HepG2 (cell line): ENCODE data around the gene TMEM255B. TPM values are rescaled to one million over a fixed set of nuclear protein-coding genes. Genes with fewer than 3 reads are reported as not detected.

Source experiments
- ATAC-seq: fragments of 200-7000 bp; cut with Tn5 transposase; 3 replicates; pipeline ENCODE4 v1.9.1; 2020; ENCODE audit warnings: mild to moderate bottlenecking, moderate library complexity
- BruUV-seq: library from RNA; stranded (reverse); fragments of 400-500 nt; replicated peaks from 2 replicates; lab custom pipeline; 2021; lab: Mats Ljungman, UMichigan
- CTCF ChIA-PET: fragments of 300-600 bp; formaldehyde crosslinking; extraction: SDS; loops from one replicate; lab custom pipeline; 2021; ENCODE audit warnings: low total read pairs, inconsistent platforms, low intra/inter-chr PET ratio; lab: Yijun Ruan, JAX
- POLR2A ChIA-PET: fragments of 350-600 bp; sonication (Branson Sonifier 250); formaldehyde crosslinking; loops from one replicate; lab custom pipeline; 2020; ENCODE audit warnings: antibody characterized with exemption, inconsistent platforms; lab: Yijun Ruan, JAX
- DNase-seq: peaks from one replicate; pipeline ENCODE4 v3.0.0-alpha.2; 2015; ENCODE audit warnings: low spot score
- FAIRE-seq: peaks from 3 replicates; lab custom pipeline; 2011; peaks lifted over from hg19 to GRCh38; lab: Jason Lieb, UNC
- H2AFZ ChIP-seq: one replicate; pipeline ENCODE4 v1.6.1; 2011; ENCODE audit warnings: low read length, inconsistent platforms
- H3K27ac ChIP-seq: fragments of 300-600 bp; 3 replicates; pipeline ENCODE4 v1.8.0; 2011; ENCODE audit warnings: mixed run types, mild to moderate bottlenecking, mixed read lengths, low read length, inconsistent platforms; ENCODE audit not compliant: insufficient read depth; ENCODE audit errors: extremely low read length
- H3K27me3 ChIP-seq, 2 experiments: fragments of 200-600 bp in 1 of 2; 2 replicates in 1 of 2; 3 replicates in 1 of 2; pipeline versions ENCODE4 v1.6.0 to v1.8.0; 2011; ENCODE audit warnings: low read length in 2 of 2, mild to moderate bottlenecking in 2 of 2, moderate library complexity in 2 of 2, inconsistent platforms in 1 of 2; ENCODE audit not compliant: insufficient read depth in 2 of 2, control insufficient read depth in 1 of 2
- H3K36me3 ChIP-seq, 2 experiments: fragments of 200-600 bp in 1 of 2; replicated peaks in 1 of 2; 2 replicates in 1 of 2; 3 replicates in 1 of 2; pipeline versions ENCODE4 v1.5.1 to v1.8.0; 2011; ENCODE audit warnings: low read length in 2 of 2, inconsistent platforms in 1 of 2; ENCODE audit not compliant: insufficient read depth in 2 of 2, control insufficient read depth in 1 of 2
- H3K4me1 ChIP-seq: 2 replicates; pipeline ENCODE4 v1.5.1; 2012; ENCODE audit warnings: low read length, inconsistent platforms; ENCODE audit not compliant: insufficient read depth
- H3K4me2 ChIP-seq: 2 replicates; pipeline ENCODE4 v1.6.0; 2011; ENCODE audit warnings: low read depth, low read length, inconsistent platforms
- H3K4me3 ChIP-seq, 3 experiments: fragments of 200-600 bp in 1 of 3; sonication (generic), shearing (Covaris generic) in 1 of 3; replicated peaks in 1 of 3; 2 replicates each; pipeline ENCODE4 v1.5.1; 2011 to 2016; ENCODE audit warnings: low read length in 3 of 3, inconsistent platforms in 2 of 3, low read depth in 2 of 3, mild to moderate bottlenecking in 2 of 3, control low read depth in 1 of 3, mixed read lengths in 1 of 3; ENCODE audit not compliant: insufficient read depth in 1 of 3
- H3K79me2 ChIP-seq: one replicate; pipeline ENCODE4 v1.6.1; 2011; ENCODE audit warnings: low read length, inconsistent platforms; ENCODE audit not compliant: insufficient read depth
- H3K9ac ChIP-seq: 2 replicates; pipeline ENCODE4 v1.6.0; 2011; ENCODE audit warnings: mild to moderate bottlenecking, low read depth, low read length, inconsistent platforms; ENCODE audit not compliant: insufficient read depth
- H3K9me3 ChIP-seq: 2 replicates; pipeline ENCODE4 v1.5.1; 2012; ENCODE audit warnings: mild to moderate bottlenecking, low read length
- H4K20me1 ChIP-seq: 2 replicates; pipeline ENCODE4 v1.6.0; 2011; ENCODE audit warnings: inconsistent platforms, mild to moderate bottlenecking, low read length, moderate library complexity; ENCODE audit not compliant: insufficient read depth
- BHLHE40 ChIP-seq: IDR thresholded peaks from 2 replicates; pipeline ENCODE4 v1.6.1; 2011; ENCODE audit warnings: low read length, improper control_type of control experiment
- FIP1L1 ChIP-seq: fragments of 200-400 bp; formaldehyde crosslinking; IDR thresholded peaks from 2 replicates; pipeline ENCODE4 v1.6.1; 2018; ENCODE audit warnings: low read depth, mild to moderate bottlenecking, low read length, moderate library complexity, borderline replicate concordance; ENCODE audit not compliant: insufficient read depth
- FOXC1 ChIP-seq: sonication (generic); formaldehyde crosslinking; IDR thresholded peaks from 2 replicates; pipeline ENCODE4 v1.8.0; 2022; ENCODE audit warnings: mild to moderate bottlenecking, missing genetic modification reagents, borderline replicate concordance
- KAT8 ChIP-seq: IDR thresholded peaks from 2 replicates; pipeline ENCODE4 v1.6.1; 2016; ENCODE audit warnings: missing genetic modification reagents, missing compliant biosample characterization
- MAFK ChIP-seq, 2 experiments: IDR thresholded peaks in 1 of 2; conservative IDR thresholded peaks in 1 of 2; 2 replicates each; pipeline ENCODE4 v1.6.1; 2011; ENCODE audit warnings: improper control_type of control experiment in 2 of 2, low read length in 2 of 2
- ONECUT2 ChIP-seq: sonication (generic); formaldehyde crosslinking; IDR thresholded peaks from 2 replicates; pipeline ENCODE4 v1.4.0; 2020; ENCODE audit warnings: missing genetic modification reagents
- PAX8 ChIP-seq: sonication (generic); formaldehyde crosslinking; IDR thresholded peaks from 2 replicates; pipeline ENCODE4 v1.8.0; 2022; ENCODE audit warnings: mild to moderate bottlenecking, missing genetic modification reagents, borderline replicate concordance
- TBX3 ChIP-seq: fragments of 450-650 bp; IDR thresholded peaks from 2 replicates; pipeline ENCODE4 v1.6.1; 2017; ENCODE audit warnings: antibody characterized with exemption, mild to moderate bottlenecking, inconsistent platforms, borderline replicate concordance
- ZBTB7A ChIP-seq: sonication (generic); formaldehyde crosslinking; IDR thresholded peaks from 2 replicates; pipeline ENCODE4 v1.8.0; 2022; ENCODE audit warnings: mild to moderate bottlenecking, missing genetic modification reagents
- ZNF292 ChIP-seq: sonication (generic); formaldehyde crosslinking; IDR thresholded peaks from 2 replicates; pipeline ENCODE4 v1.8.1; 2022; ENCODE audit warnings: mild to moderate bottlenecking, low read depth, missing genetic modification reagents, borderline replicate concordance
- ZNF451 ChIP-seq: sonication (generic); formaldehyde crosslinking; IDR thresholded peaks from 2 replicates; pipeline ENCODE4 v1.5.0; 2020; ENCODE audit warnings: mild to moderate bottlenecking, missing genetic modification reagents
- ZNF577 ChIP-seq: sonication (generic); formaldehyde crosslinking; IDR thresholded peaks from 2 replicates; pipeline ENCODE4 v1.4.0; 2020; ENCODE audit warnings: mild to moderate bottlenecking, low read depth, missing genetic modification reagents, borderline replicate concordance
- ZNF619 ChIP-seq: sonication (generic); formaldehyde crosslinking; IDR thresholded peaks from 2 replicates; pipeline ENCODE4 v1.4.0; 2020; ENCODE audit warnings: mild to moderate bottlenecking, missing genetic modification reagents
- ZNF703 ChIP-seq: sonication (generic); formaldehyde crosslinking; IDR thresholded peaks from 2 replicates; pipeline ENCODE4 v1.5.1; 2020; ENCODE audit warnings: missing genetic modification reagents, mild to moderate bottlenecking, moderate library complexity, borderline replicate concordance
- ZNF777 ChIP-seq: sonication (generic); formaldehyde crosslinking; IDR thresholded peaks from 2 replicates; pipeline ENCODE4 v1.4.0; 2020; ENCODE audit warnings: missing genetic modification reagents
- WGBS: methylation state at CpG from one replicate; pipeline ENCODE4 v1.1.6; 2017; ENCODE audit warnings: low lambda C conversion rate; 5-methylcytosine and 5-hydroxymethylcytosine counted together
- in situ Hi-C: cut with HindIII; loops from 2 replicates; pipeline ENCODE4 v1.10.0; 2017; ENCODE audit warnings: low pct_unique_long_range_greater_than_20kb; ENCODE audit not compliant: extremely low pct_ligation_motif_present
- intact Hi-C: fragments of 100-400 bp; cut with micrococcal nuclease; formaldehyde crosslinking; loops from one replicate; pipeline ENCODE4 v1.10.0; 2022; ENCODE audit not compliant: unreplicated experiment
- polyA plus RNA-seq, 8 experiments: library from polyadenylated mRNA; depleted of rRNA in 3 of 8; stranded (reverse) in 7 of 8; unstranded in 1 of 8; fragments of >200 nt; fragmentation: Illumina TruSeq in 4 of 8; extraction: Trizol in 4 of 8; gene quantifications; 2 replicates each; pipeline versions ENCODE4 v1.2.1 to v1.2.3, GENCODE V29; 2011 to 2016; ENCODE audit warnings: low read depth in 4 of 8, missing spikeins in 1 of 8, mixed read lengths in 1 of 8; ENCODE audit not compliant: insufficient read depth in 1 of 8
- total RNA-seq, 5 experiments: library from RNA; depleted of rRNA; stranded (reverse); fragments of >200 nt; fragmentation: Illumina TruSeq; extraction: Trizol; gene quantifications; 2 replicates each; pipeline ENCODE4 v1.2.3, GENCODE V29; 2016; ENCODE audit warnings: low read depth in 1 of 5
- TF ChIP-seq, protein P1 (sequence below): sonication (generic); formaldehyde crosslinking; IDR thresholded peaks from 2 replicates; pipeline ENCODE4 v1.4.0; 2020; ENCODE audit warnings: missing genetic modification reagents, borderline replicate concordance
- TF ChIP-seq, protein P2 (sequence below): sonication (generic); formaldehyde crosslinking; IDR thresholded peaks from 2 replicates; pipeline ENCODE4 v1.5.1; 2020; ENCODE audit warnings: mild to moderate bottlenecking, missing genetic modification reagents, moderate library complexity

The TMEM255B gene
- total and polyA plus RNA-seq, 2 of the 13 experiments (the other 11 are each of a cell fraction or from before 2014, with no cell fraction given) = not detected

DNA sequence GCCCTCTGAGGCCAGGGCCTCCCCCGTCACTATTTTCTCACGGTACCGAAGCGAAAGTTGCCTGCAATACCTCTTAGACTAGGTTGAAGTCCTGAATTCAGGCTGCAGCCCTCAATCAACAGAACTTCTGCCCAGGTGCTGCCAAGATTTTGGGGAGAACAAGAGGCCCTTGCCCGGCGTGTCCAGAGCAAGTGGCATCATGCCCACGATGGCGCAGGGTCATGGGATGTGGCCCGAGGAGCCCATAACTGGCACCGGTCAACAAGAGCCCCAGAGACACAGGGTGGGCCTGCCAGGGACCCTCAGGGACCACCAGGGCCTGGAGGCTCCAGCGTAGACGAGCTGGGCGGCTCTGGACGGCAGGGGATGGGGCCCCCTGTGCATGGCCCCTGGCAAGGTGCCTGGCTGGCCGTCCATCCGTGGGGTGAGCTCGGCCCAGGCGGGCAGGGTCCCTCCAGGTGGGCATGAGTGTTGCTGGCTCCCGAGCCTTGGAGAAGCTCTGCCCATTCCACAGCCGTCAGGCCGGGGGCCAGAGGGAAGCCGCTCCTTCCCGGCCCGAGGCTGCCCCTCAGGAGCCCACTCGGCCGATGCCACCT lies 59.8 kb downstream of the TMEM255B start (continued):
- TF ChIP-seq FIP1L1 (no peak), ZNF451 (CRISPR knock-in tag) (no peak), BHLHE40 (no peak), PAX8 (CRISPR knock-in tag) (no peak), ZNF777 (CRISPR knock-in tag) (no peak), ZNF619 (no peak)

DNA sequence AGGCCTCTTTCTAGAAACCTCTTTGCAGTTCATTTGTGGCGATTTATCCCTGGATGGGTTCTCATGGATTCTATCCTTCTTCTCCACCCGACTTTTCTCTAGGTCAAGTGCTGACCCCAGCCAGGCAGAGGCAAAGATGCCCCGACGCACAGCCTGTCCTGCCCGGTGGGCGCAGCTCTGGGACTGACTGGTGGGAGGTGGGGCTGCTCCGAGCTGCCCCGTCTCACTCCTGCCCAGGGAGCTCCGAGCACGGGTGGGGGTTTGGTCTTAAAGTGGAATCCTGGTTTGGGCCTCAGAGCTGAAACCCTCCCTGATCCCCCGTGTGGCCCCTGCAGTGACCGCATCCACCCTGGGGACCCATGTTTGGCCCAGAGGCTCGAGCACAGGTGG lies 60.3 kb downstream of the TMEM255B start:
- Histone ChIP-seq H3K9ac (no peak overlapping the region), H2AFZ (no peak overlapping the region), H3K4me1 (0 out of 2 replicates have a peak, but pooled peaks cover under 1% of the 10 kb centered on the region), H3K79me2 (no peaks in the 10 kb centered on the region), H3K27me3 (peaks cover 6 to 11% of the 10 kb centered on the region in 2 experiments; a peak in 4 of 5 replicates), H3K9me3 (no peaks in the 10 kb centered on the region), H3K27ac (no peak overlapping the region), H3K36me3 (no peaks in the 10 kb centered on the region), H3K4me3 (no peak overlapping the region), H4K20me1 (no peaks in the 10 kb centered on the region), H3K4me2 (no peak overlapping the region)
- in situ Hi-C loops = loop anchor here (5.0 kb wide), 1 partner anchor 83 kb away; no protein-coding TSS in a partner anchor
- intact Hi-C loops = no loop called here
- no peak for ATAC-seq
- WGBS = 53% methylated on average over 6 of the region's 13 CpGs
- ChIA-PET POLR2A (no interaction called here), CTCF (no interaction called here)
- no peak for FAIRE-seq
- BruUV-seq = no TSS peak
- DNase-seq = no peak
- TF ChIP-seq ZBTB7A (CRISPR knock-in tag) (no peak), KAT8 (no peak), ZNF619 (no peak), ONECUT2 (CRISPR knock-in tag) (no peak), FOXC1 (CRISPR knock-in tag) (no peak), ZNF577 (CRISPR knock-in tag) (no peak), MAFK (conservative IDR thresholded peaks at IDR 0.05 in 1 of 2, IDR thresholded peaks at IDR 0.05 in 1 of 2; ENCODE audit: low read length in 2 of 2) (no peak), TBX3 (no peak), ZNF292 (CRISPR knock-in tag) (no peak), ZNF703 (no peak)
- TF ChIP-seq, protein P1, sequence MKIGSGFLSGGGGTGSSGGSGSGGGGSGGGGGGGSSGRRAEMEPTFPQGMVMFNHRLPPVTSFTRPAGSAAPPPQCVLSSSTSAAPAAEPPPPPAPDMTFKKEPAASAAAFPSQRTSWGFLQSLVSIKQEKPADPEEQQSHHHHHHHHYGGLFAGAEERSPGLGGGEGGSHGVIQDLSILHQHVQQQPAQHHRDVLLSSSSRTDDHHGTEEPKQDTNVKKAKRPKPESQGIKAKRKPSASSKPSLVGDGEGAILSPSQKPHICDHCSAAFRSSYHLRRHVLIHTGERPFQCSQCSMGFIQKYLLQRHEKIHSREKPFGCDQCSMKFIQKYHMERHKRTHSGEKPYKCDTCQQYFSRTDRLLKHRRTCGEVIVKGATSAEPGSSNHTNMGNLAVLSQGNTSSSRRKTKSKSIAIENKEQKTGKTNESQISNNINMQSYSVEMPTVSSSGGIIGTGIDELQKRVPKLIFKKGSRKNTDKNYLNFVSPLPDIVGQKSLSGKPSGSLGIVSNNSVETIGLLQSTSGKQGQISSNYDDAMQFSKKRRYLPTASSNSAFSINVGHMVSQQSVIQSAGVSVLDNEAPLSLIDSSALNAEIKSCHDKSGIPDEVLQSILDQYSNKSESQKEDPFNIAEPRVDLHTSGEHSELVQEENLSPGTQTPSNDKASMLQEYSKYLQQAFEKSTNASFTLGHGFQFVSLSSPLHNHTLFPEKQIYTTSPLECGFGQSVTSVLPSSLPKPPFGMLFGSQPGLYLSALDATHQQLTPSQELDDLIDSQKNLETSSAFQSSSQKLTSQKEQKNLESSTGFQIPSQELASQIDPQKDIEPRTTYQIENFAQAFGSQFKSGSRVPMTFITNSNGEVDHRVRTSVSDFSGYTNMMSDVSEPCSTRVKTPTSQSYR (CRISPR knock-in tag) = no peak
- TF ChIP-seq, protein P2, sequence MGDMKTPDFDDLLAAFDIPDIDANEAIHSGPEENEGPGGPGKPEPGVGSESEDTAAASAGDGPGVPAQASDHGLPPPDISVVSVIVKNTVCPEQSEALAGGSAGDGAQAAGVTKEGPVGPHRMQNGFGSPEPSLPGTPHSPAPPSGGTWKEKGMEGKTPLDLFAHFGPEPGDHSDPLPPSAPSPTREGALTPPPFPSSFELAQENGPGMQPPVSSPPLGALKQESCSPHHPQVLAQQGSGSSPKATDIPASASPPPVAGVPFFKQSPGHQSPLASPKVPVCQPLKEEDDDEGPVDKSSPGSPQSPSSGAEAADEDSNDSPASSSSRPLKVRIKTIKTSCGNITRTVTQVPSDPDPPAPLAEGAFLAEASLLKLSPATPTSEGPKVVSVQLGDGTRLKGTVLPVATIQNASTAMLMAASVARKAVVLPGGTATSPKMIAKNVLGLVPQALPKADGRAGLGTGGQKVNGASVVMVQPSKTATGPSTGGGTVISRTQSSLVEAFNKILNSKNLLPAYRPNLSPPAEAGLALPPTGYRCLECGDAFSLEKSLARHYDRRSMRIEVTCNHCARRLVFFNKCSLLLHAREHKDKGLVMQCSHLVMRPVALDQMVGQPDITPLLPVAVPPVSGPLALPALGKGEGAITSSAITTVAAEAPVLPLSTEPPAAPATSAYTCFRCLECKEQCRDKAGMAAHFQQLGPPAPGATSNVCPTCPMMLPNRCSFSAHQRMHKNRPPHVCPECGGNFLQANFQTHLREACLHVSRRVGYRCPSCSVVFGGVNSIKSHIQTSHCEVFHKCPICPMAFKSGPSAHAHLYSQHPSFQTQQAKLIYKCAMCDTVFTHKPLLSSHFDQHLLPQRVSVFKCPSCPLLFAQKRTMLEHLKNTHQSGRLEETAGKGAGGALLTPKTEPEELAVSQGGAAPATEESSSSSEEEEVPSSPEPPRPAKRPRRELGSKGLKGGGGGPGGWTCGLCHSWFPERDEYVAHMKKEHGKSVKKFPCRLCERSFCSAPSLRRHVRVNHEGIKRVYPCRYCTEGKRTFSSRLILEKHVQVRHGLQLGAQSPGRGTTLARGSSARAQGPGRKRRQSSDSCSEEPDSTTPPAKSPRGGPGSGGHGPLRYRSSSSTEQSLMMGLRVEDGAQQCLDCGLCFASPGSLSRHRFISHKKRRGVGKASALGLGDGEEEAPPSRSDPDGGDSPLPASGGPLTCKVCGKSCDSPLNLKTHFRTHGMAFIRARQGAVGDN = no peak
